GM12891 (cell line): ENCODE measurements around the gene SLC35C1.

Experiments
- DNase-seq: peaks from one replicate; pipeline ENCODE4 v3.0.0; 2011; ENCODE audit warnings: low spot score; ENCODE audit not compliant: insufficient read length
- FAIRE-seq: peaks from 2 replicates; lab custom pipeline; 2011; peaks lifted over from hg19 to GRCh38; lab: Jason Lieb, UNC
- PAX5 ChIP-seq: IDR thresholded peaks from 2 replicates; pipeline ENCODE4 v1.6.1; 2011; ENCODE audit warnings: low read length, moderate library complexity, mild to moderate bottlenecking; ENCODE audit not compliant: insufficient read depth, severe bottlenecking
- POLR2A ChIP-seq: IDR thresholded peaks from 2 replicates; pipeline ENCODE4 v1.6.1; 2011; ENCODE audit warnings: low read depth, low read length, control low read depth
- POLR2AphosphoS5 ChIP-seq: IDR thresholded peaks from 2 replicates; pipeline ENCODE4 v1.6.1; 2011; ENCODE audit warnings: low read depth, low read length, control low read depth
- POU2F2 ChIP-seq: IDR thresholded peaks from 2 replicates; pipeline ENCODE4 v1.6.1; 2011; ENCODE audit warnings: low read depth, mild to moderate bottlenecking, control low read depth, low read length, moderate library complexity
- SPI1 ChIP-seq: IDR thresholded peaks from 2 replicates; pipeline ENCODE4 v1.6.1; 2011; ENCODE audit warnings: low read depth, low read length, control low read depth
- TAF1 ChIP-seq: IDR thresholded peaks from 2 replicates; pipeline ENCODE4 v1.6.1; 2011; ENCODE audit warnings: low read depth, low read length, control low read depth

The SLC35C1 gene

DNA sequence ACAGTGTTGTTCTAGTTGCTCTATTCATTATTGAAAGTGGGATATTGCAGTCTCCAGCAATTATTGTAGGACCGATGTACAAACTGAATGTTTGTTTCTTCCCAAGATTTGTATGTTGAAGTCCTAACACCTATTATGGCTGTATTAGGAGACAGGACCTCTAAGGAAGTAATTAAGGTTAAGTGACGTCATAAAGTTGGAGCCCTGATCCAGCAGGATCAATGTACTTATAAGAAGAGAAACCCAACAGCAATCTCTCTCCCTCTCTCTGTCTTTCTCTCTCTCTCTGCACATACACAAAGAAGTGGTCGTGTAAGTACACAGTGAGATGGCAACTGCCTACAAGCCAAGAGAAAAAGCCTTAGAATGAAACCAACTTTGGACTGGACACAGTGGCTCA lies 16.1 kb upstream of the SLC35C1 start:
- no peak for FAIRE-seq
- TF ChIP-seq POU2F2 (no peak), TAF1 (no peak), PAX5 (no peak), SPI1 (no peak), POLR2AphosphoS5 (no peak), POLR2A (no peak)
- no peak for DNase-seq

DNA sequence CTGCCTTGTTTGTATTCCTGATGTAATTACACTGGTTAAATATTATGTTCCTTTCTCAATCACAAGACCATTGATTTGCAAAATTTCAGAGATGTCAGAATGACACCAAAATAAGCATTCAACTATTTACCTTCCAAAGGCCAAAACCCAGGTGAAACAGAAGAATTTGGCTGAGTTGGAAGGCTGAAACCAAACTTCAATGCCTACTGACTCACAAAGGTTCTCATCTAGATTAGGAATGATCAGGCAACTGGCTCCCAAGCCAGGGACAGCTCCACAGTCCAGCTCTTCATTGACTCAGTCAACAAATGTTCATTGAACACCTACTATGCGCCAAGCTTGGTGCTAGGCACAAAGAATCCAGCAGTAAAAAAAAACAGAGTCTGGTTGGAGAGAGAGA lies 13.4 kb upstream of the SLC35C1 start:
- no peak for TF ChIP-seq TAF1
- TF ChIP-seq POU2F2: no peak
- no peak for TF ChIP-seq POLR2AphosphoS5
- TF ChIP-seq PAX5: no peak
- TF ChIP-seq SPI1: no peak
- no peak for TF ChIP-seq POLR2A
- DNase-seq (no peak), FAIRE-seq (no peak)

DNA sequence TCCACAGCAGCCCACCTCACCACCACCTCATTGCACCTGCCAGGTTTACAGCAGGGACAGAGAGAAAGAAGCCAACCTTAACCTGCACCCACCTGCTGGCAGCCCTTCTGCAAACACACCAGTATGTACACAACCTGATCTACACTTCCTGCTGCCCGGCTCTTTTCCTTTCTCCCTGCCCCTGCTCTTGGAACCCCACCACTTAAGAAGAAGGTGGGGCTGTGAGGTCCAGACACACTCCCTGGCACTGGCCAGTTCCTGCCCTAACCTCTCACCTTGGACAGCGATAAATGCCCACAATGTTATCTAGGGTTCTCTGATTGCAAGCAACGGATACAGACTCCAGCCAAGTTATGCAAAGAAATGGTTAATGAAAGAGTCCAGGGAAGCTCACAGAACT lies 10.8 kb upstream of the SLC35C1 start:
- no peak for FAIRE-seq
- no peak for TF ChIP-seq TAF1
- TF ChIP-seq POU2F2: no peak
- no peak for TF ChIP-seq SPI1
- TF ChIP-seq POLR2A: no peak
- TF ChIP-seq POLR2AphosphoS5: no peak
- no peak for TF ChIP-seq PAX5
- DNase-seq: no peak

DNA sequence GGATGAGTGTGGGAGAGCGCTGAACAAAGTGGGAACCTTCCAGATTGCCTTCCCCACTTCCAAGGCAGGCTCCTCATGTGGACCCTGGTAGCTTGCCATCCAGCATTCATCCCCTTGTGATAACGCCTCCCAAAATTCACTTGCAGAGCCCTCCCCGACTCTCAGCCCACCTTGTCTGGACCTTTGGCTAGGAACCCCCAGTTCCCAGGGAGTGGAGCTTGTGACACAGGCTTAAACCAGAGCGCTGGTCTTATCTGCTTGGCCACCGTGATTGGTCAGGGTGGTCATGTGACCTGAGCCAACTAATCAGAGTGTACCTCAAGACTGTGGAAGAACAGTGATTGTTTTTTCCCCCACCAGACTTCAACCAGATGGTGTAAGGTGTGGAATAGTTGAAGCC lies 9.6 kb upstream of the SLC35C1 start:
- DNase-seq (no peak), FAIRE-seq (no peak)
- TF ChIP-seq POU2F2 (no peak), POLR2A (no peak), PAX5 (no peak)

DNA sequence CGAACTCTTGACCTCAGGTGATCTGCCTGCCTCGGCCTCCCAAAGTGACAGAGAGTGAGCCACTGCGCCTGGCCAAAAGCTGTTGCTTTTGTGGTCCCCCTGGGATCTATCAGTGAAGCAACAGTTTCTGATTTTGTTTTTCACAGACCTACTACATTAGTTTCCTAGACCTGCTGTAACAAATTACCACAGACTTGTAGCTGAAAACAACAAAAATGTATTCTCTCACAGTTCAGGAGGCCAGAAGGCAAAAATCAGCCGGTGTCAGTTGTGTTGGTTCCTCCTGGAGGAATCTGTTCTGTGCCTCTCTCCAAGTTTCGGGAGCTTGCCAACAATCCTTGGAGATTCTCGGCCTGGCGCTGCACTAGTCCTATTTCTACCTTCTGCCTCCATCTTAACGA lies 8.5 kb upstream of the SLC35C1 start:
- FAIRE-seq (no peak), DNase-seq (no peak)
- TF ChIP-seq POLR2A: no peak
- no peak for TF ChIP-seq PAX5
- TF ChIP-seq POLR2AphosphoS5: no peak
- no peak for TF ChIP-seq TAF1
- TF ChIP-seq SPI1: no peak
- TF ChIP-seq POU2F2: no peak

DNA sequence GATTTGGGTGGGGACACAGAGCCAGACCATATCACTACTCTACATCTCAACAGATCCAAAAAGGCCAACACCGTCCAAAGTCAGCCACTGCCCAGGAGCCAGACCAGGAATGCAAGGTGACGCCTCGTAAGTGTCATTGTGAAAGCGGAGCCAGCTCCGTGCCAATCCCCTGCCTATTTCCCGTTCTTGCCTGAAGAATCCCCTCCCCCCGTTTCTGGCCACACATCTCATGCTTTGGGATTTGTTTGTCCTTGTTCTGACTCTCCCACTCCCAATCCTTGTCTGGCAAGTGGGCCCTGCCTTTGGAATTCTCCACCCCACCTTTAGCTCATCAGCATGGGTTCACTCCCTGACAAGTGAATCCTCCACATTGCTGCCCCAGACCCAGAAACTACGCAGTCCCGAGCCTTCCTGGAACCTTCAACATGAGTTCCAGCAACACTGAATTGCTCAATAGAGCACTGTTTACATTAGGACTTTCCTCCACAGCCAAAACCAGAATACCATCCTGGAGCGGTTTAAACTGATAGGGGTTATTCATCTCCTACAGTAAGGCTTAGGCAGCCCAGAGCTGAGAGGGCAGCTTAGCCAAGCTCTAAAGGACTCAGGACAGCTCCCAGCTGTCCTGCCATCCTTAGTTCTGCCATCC lies 6.0 kb upstream of the SLC35C1 start:
- no peak for TF ChIP-seq TAF1
- no peak for TF ChIP-seq SPI1
- no peak for TF ChIP-seq PAX5
- TF ChIP-seq POU2F2: no peak
- no peak for TF ChIP-seq POLR2AphosphoS5
- TF ChIP-seq POLR2A: no peak
- DNase-seq (no peak), FAIRE-seq (no peak)

DNA sequence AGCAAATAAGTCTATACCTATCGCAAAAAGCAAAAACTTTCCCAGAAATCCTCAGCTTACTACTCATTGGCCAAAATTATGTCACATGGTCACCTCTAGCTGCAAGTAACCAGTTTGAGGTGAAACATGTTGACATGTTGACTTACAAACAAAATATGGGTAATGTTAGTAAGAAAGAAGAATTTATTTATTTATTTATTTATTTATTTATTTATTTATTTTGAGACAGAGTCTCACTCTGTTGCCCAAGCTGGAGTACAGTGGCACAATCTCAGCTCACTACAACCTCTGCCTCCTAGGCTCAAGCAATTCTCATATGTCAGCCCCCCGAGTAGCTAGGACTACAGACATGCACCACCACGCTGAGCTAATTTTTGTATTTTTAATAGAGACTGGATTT lies 5.4 kb upstream of the SLC35C1 start:
- TF ChIP-seq POLR2A: no peak
- TF ChIP-seq POLR2AphosphoS5: no peak
- TF ChIP-seq PAX5: no peak
- TF ChIP-seq TAF1: no peak
- no peak for TF ChIP-seq POU2F2
- TF ChIP-seq SPI1: no peak
- DNase-seq (no peak), FAIRE-seq (no peak)

DNA sequence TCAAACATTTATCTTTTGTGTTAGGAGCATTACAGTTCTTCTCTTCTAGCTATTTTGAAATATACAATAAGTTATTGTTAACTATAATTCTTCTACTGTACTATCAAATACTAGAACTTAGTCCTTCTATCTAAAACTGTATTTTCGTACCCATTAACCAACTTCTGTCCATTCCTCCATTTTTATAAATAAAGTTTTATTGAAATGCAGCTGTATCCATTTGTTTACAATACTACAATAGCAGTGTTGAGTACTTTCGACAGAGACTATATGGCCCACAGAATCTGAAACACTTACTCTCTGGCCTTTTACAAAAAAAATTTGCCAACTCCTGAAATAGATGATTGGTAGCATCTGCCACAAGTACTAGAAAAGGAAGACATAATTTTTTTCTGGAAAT lies 4.7 kb upstream of the SLC35C1 start:
- DNase-seq: no peak
- no peak for FAIRE-seq
- no peak for TF ChIP-seq POLR2A
- no peak for TF ChIP-seq POLR2AphosphoS5
- TF ChIP-seq TAF1: no peak
- TF ChIP-seq PAX5: no peak
- no peak for TF ChIP-seq POU2F2

DNA sequence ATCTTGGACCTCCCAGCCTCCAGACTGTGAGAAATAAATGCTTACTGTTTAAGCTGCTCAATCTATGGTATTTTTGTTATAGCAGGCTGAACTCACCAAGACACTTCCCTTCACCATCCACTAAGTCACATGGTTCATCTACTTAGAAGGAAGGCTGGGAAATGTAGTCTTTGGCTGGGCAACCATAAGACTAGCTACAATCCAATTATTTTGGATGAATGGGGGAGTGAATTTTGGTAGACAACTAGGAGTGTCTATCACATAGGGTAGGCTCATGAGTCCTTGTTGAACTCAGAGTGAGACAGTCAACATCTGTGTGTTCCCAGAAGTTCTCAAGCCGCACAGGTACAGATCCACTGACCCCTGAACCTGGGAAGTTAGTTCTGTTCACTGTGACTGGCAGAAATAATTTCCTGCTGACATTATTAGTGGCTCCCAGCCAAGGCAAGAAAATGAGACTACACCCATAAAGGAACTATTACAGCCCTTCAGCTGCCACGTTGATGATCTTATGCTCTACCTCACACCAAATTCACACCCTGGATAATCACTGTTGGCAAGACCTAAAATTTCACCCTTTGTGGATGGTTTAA lies 3.1 kb upstream of the SLC35C1 start:
- FAIRE-seq: no peak
- TF ChIP-seq SPI1 (0 out of 2 replicates have a peak, but pooled peaks have one; percentile 26), POLR2AphosphoS5 (no peak)
- no peak for DNase-seq

DNA sequence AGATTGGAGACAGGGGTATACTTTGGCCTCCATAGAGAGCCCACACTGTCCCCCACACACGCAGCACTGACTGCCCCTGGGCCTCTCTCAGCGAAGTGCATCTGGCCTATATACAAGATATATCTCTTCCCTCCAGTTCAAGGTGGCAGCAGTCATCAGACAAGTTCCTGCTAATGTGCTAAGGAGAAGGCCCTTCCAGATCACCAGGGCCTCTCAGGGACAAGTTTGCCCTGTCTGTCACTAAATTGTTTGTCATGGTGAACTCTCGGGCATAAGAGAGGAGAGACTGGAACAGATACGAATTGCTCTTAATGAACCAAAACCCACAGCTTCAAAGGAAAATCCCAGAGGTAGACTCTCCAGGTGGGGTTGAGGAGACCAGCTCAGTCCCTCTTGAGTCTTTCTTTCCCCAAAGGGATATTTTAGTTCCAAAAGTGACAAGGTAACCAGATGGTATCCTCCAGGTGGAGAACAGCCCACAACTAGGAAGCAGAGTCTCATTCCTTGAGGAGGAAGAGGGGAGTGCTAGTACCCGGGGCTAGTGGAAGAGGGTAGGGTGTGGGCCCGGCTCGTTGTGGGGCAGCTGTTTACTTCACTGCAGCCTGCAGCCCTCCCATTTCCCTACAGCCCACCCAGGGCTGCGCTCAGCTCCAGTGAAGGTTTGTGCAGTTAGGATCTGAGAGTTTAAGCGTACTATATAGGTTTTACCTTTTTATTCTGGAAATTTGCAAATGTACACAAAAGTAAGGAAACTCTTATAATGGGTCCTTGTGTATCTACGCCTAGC lies 2.2 kb upstream of the SLC35C1 start:
- DNase-seq: no peak
- no peak for FAIRE-seq
- TF ChIP-seq SPI1: no peak
- TF ChIP-seq POLR2A: no peak
- no peak for TF ChIP-seq POLR2AphosphoS5
- TF ChIP-seq TAF1: no peak
- TF ChIP-seq PAX5: no peak
- TF ChIP-seq POU2F2: no peak

DNA sequence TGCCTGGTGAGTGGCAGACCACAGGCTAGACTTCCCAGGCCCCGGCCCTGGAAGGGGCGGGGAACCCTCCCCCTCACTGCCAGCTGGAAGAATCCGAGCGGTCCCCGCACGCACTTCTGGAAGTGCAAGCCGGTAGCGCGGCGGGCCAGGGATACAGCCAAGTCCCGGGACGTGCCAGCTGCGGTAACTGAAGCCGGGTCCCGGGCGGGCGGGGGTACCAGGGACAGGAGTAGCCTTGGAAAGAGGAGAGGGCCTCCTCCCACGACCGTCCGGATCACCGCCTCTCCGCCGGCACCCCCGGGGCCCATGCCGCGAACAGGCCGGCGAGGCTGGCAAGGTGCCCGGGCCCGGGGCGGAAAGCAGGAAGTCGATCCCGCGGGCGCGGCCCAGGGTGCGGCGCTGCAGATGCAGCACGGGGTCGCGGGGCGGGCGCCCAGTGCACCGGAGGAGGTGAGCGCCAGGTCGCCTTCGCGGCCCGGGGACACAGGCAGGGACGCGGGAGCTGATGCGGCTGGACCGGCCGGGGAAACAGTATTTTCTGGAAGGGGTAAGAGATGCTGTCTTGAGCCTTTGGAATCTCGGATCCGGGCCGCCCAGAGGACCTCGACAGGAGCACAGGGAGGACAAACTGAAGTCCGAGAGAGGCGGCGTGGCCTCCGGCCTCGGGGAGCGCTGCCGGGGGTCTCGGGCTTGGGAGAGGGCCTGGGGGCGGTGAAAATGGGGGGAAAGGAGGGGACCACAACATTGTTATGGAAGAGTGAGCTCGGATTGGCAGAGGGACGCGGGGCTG lies 783 bp upstream of the SLC35C1 start:
- FAIRE-seq: peak; percentile 41
- TF ChIP-seq POU2F2 (no peak), POLR2A (no peak), POLR2AphosphoS5 (no peak), TAF1 (no peak), SPI1 (no peak), PAX5 (no peak)
- DNase-seq: peak; percentile 51
